HG02763 (cell line): ENCODE data around the gene DGLUCY.
"Not testable (repeated sequence)": the region's sequence is repeated elsewhere in the genome, so short reads cannot be mapped to it uniquely, and the experiment has no call there.

Experiments used
- ATAC-seq: cut with Tn5 transposase; IDR thresholded peaks from one replicate; pipeline ENCODE4 v1.9.1; 2021; ENCODE audit warnings: mild to moderate bottlenecking, moderate library complexity; ENCODE audit not compliant: unreplicated experiment

The DGLUCY gene

DNA sequence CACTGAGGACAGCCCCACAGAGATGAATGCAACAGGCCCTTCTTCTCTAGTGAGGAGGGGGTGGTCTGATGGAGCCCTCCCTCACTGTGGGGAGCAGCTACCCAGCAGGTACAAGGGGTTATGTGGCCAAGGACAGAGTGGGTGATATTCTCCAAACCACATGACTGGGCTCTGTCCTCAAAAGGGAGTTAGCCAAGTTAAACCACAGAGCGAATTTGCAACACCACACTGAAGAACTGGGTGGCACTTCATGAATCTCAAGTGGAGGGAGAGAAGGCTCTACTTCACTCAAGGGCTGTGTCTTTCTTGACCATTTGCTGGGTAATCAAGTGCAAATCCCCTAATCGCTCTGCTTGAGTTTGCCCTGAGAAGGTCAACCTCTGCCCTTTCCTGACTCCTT lies 118.2 kb downstream of the DGLUCY start:
- no peak for ATAC-seq

- no peak for ATAC-seq
Observed at GRCh38 chr14:91232603-91233002, 118.7 kb downstream of the DGLUCY start.

GRCh38 chr14:91233936-91234790 lies 120.3 kb downstream of the DGLUCY start:
- no peak for ATAC-seq

GRCh38 chr14:91234791-91235114 lies 120.9 kb downstream of the DGLUCY start:
- ATAC-seq: no peak

- ATAC-seq: no peak
Observed at GRCh38 chr14:91235841-91236240, 122.0 kb downstream of the DGLUCY start.

DNA sequence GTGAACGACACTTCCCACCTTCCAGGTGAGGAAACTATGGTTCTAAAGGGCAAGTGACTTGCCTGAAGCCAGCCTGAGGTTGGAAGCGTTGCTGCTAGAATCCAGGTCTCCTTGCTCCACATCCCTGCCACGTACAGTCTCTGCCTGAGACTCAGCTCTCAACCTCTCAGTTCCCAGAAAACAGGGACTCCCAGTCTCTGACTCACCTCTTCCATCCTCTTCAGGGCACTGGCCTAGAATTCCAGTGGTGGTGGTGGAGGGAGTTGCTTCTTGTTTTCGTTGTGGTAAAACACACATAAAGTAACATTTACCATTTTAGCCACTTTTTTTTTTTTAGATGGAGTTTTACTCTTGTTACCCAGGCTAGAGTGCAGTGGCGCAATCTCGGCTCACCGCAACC lies 123.3 kb downstream of the DGLUCY start:
- no peak for ATAC-seq

DNA sequence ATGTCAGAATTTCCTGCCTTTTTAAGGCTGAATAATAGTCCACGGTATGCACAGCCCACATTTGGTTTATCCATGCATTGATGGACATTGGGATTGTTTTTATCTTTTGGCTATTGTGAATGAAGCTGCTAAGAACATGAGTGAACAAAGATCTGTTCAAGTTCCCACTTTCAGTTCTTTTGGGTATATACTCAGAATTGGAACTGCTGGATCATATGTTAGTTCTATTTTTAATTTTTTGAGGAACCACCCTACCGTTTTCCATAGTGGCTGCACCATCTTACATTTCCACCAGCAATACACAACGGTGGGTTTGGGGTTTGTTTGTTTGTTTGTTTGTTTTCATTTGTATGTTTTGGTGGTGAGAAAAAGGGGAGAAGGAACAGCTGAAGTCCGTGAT lies 124.2 kb downstream of the DGLUCY start:
- no peak for ATAC-seq

- ATAC-seq: no peak
Observed at GRCh38 chr14:91238661-91239060, 124.8 kb downstream of the DGLUCY start.

DNA sequence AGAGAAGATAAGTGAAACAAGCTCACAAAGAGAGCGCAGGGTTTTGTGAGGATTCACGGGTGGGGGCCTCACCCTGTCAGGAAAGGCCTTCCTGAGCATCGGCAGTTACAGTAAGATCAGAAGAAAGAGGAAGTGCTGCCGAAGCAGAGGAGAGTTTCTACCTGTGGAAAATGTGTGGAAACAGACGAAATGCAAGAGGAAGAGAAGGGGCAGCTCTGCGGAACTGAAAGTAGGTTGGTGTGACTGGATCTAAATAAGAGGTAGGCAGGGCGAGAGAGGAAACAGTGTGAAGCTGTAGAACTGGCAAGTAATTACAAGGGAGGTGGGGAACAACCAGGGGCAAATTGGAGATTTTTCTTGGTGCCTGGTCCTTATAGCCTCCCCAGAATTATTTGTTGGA lies 128.0 kb downstream of the DGLUCY start:
- peak; percentile 69 for ATAC-seq

GRCh38 chr14:91242635-91243034 lies 128.8 kb downstream of the DGLUCY start:
- no peak for ATAC-seq

DNA sequence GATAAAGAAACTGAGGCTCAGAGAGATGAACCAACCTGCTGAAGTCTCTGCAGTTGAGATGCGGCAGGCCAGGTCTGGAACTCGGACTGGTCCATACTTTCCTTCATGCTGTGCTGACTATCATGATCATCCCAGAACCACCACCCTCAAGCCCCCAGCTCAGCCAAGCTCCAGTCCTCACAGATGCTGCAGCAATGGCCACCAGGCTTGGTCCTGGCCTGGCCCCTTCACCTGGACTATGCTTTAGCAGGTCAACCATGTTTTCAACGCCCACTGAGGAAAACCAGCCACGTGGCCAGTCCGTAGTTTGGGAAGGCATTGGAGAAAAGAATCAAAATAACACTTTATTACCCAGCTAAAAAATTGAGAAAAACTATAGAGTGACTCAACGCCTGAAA lies 129.2 kb downstream of the DGLUCY start:
- no peak for ATAC-seq

DNA sequence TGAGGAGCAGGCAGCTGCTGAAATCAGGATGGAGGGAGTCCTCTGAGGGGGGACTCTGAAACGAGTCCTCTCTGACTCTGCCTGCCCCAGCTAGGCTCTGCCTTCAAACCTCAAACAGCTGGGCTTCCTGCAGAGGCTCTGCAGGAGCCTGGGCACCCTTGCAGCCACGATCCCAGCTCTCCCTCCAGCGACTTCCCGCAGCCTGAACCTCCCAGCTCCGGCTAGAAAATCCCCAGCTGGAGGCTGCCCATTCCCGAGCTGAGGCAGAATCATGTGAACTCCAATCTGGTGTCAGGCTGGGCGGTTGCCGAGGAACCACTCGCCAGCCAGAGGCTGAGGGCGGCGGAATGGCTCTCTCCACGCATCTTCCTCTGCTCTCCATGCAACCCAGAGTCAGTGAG lies 130.6 kb downstream of the DGLUCY start, which contains the start of gene GPR68:
TSS of gene GPR68 (minus strand) at position 204 of the 401 bp plus-strand sequence. CDS start 9,654 bp downstream, outside the sequence.
- no peak for ATAC-seq

GRCh38 chr14:91245029-91245428 lies 131.2 kb downstream of the DGLUCY start:
- ATAC-seq: no peak

DNA sequence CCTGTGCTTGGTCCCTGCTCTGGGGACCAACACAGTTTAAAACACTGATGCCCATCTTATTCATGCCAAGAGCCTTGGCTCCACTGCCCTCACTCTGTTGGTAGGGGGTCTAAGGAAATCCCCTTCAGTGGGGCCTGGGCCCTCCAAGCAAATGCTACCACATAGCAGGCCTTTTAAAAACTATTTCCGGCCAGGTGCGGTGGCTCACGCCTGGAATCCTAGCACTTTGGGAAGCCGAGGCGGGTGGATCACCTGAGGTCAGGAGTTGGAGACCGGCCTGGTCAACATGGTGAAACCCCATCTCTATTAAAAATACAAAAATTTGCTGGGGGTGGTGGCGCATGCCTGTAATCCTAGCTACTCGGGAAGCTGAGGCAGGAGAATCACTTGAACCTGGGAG lies 131.7 kb downstream of the DGLUCY start:
- ATAC-seq: not testable (repeated sequence)

DNA sequence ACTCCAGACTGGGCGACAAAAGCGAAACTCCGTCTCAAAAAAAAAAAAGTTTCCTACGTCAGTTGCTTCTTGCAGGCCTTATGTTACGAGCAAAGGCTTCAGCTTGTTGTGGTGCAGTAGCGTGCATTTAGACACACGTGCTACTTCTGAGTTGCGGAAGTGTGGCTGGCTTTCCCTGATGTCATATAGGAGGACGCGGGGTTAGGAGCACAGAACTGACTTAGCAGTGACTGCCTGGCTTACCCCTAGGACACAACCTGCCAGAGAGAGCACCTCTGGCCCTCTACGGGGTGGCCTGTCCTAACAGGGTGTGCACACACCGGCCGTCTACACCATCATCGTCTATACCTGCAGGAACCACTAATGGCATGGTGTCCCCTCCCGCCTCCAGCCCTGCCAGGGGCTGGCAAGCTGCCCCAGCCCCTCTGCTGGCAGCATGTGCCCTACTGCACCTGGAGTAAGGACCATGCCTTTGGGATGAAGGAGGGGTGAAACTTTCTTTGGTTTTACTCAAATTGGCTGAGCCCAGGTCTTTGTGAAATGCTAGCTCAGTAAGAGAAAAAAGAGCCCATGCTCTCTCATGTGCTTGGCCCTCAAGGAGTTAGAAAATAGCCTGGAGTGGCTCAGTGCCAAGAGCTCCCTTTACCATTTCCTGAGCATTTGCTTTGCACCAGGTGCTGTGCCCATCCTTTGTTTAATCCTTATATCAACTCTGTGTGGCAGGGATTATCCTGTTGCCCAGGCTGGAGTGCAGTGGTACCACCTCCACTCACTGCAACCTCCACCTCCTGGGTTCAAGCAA lies 132.4 kb downstream of the DGLUCY start:
- ATAC-seq: no peak

- peak; percentile 88 for ATAC-seq
Observed at GRCh38 chr14:91249841-91250616, 136.2 kb downstream of the DGLUCY start.

GRCh38 chr14:91250912-91251311 lies 137.0 kb downstream of the DGLUCY start:
- ATAC-seq: no peak

- peak; percentile 31 for ATAC-seq
Observed at GRCh38 chr14:91252871-91253794, 139.3 kb downstream of the DGLUCY start.

- ATAC-seq: no peak
Observed at GRCh38 chr14:91253795-91254323, 140.0 kb downstream of the DGLUCY start.

DNA sequence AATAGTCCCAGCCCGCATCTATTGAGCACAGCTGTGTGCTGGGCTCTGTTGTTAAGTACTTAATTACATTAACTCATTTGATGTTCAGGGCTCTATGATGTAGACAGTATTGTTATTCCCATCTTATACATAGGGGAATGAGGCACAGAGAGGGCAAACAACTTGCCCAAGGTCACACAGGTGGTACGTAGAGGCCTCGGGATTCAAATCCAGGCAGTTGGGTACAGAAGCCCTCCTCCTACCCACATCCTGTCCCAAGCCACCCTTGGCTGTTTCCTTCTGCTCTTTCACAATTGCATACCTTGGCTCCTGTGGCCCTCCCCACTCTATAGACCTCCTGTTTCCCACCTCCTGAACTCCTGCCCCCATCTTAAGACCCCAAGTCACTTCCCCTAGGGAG lies 140.6 kb downstream of the DGLUCY start:
- ATAC-seq: no peak
